ENCODE results near the gene RPL26. TPM values are rescaled to one million over a fixed set of nuclear protein-coding genes. Genes with fewer than 3 reads are reported as not detected.

Gene RPL26
- total RNA-seq, 1 donor from 2014 or later = 10,136 TPM

DNA sequence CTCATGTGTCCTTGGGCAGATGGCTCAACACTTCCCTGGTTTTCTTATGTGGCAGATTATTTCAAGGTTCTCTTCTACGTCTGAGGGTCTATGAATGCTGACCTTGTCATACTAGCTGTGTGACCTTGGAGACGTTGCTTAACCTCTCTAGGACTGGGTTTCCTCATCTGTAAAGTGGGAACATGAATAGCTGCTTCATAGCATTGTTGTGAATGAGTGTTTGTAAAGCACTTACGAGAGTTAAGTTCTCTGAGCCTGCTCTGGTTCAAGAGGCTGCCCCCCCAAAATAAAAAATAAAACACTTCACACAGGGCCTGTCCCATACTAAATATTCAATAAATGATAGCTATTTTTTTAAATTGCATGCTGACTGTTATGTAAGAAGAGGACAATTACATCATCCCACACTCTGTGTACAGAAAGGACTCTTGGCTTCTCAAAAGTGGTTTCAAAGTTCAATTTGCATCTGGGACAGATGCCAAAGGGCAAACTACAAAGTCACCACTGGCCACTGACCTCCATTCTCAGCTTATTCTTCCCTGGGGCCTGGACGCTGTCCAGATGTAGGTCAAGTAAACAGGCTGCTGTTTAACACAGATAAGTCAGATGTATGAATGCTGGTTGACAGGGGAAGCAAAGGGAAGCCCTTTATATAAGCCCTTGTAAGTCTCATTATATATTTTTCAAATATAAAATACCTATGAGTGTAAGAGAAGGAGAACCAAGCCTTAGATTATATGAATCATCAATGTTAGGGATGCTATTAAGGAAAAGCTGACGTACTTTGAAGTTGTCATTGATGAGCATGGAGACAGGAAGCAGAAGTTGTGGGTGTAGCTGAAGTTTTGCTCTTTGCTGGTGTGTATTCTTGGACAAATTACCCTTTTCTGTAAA, 37.3 kb upstream of the RPL26 start:
- H3K4me3 ChIP-seq (ENCODE audit: low read depth, low read length) = no peak overlapping the region
- TF ChIP-seq, protein P1, sequence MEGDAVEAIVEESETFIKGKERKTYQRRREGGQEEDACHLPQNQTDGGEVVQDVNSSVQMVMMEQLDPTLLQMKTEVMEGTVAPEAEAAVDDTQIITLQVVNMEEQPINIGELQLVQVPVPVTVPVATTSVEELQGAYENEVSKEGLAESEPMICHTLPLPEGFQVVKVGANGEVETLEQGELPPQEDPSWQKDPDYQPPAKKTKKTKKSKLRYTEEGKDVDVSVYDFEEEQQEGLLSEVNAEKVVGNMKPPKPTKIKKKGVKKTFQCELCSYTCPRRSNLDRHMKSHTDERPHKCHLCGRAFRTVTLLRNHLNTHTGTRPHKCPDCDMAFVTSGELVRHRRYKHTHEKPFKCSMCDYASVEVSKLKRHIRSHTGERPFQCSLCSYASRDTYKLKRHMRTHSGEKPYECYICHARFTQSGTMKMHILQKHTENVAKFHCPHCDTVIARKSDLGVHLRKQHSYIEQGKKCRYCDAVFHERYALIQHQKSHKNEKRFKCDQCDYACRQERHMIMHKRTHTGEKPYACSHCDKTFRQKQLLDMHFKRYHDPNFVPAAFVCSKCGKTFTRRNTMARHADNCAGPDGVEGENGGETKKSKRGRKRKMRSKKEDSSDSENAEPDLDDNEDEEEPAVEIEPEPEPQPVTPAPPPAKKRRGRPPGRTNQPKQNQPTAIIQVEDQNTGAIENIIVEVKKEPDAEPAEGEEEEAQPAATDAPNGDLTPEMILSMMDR (IDR thresholded peaks at IDR 0.05; ENCODE audit: insufficient read depth, low read length, severe bottlenecking) = no peak
- no peak for FAIRE-seq

GRCh38 chr17:8419305-8419704, 36.3 kb upstream of the RPL26 start:
- H3K27me3 ChIP-seq (ENCODE audit: control insufficient read depth, insufficient read depth, low read length) = no peaks in the 10 kb centered on the region
- no peak overlapping the region for H3K4me3 ChIP-seq (ENCODE audit: low read depth, low read length)
- no peaks in the 10 kb centered on the region for H3K36me3 ChIP-seq (ENCODE audit: control insufficient read depth, insufficient read depth, low read length)
- TF ChIP-seq, protein P1 (IDR thresholded peaks at IDR 0.05; ENCODE audit: insufficient read depth, low read length, severe bottlenecking) = no peak
- DNase-seq (ENCODE audit: low read depth) = no peak
- FAIRE-seq = no peak

More for the DNA sequence above, 37.3 kb upstream of the RPL26 start:
- Histone ChIP-seq H3K27me3 (ENCODE audit: control insufficient read depth, insufficient read depth, low read length) (no peaks in the 10 kb centered on the region), H3K36me3 (ENCODE audit: control insufficient read depth, insufficient read depth, low read length) (no peaks in the 10 kb centered on the region)
- peak; percentile 11 for DNase-seq (ENCODE audit: low read depth)

DNA sequence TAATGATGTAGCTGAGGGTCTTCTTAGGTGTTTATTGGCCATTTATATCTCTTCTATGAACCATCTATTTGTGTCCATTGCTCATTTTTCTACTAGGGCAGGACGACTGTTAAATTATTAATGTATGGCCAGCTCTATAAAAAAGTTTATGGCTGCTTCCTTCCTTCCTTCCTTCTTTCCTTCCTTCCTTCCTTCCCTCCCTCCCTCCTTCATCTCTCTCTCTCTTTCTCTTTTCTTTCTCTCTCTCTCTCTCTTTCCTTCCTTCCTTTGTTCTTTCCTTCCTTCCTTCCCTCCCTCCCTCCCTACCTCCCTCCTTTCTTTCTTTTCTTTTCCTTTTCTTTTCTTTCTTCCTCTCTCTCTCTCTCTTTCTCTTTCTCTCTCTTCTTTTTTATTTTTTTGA, 35.5 kb upstream of the RPL26 start:
- no peak overlapping the region for H3K4me3 ChIP-seq (ENCODE audit: low read depth, low read length)
- H3K36me3 ChIP-seq (ENCODE audit: control insufficient read depth, insufficient read depth, low read length) = no peaks in the 10 kb centered on the region
- DNase-seq (ENCODE audit: low read depth) = no peak
- FAIRE-seq = no peak
- TF ChIP-seq, protein P1 (IDR thresholded peaks at IDR 0.05; ENCODE audit: insufficient read depth, low read length, severe bottlenecking) = no peak
- no peaks in the 10 kb centered on the region for H3K27me3 ChIP-seq (ENCODE audit: control insufficient read depth, insufficient read depth, low read length)

GRCh38 chr17:8417806-8418205, 34.8 kb upstream of the RPL26 start:
- H3K27me3 ChIP-seq (ENCODE audit: control insufficient read depth, insufficient read depth, low read length) = no peaks in the 10 kb centered on the region
- DNase-seq (ENCODE audit: low read depth) (peak; percentile 63), FAIRE-seq (peak; percentile 83)
- TF ChIP-seq, protein P1 (IDR thresholded peaks at IDR 0.05; ENCODE audit: insufficient read depth, low read length, severe bottlenecking) = no peak
- no peaks in the 10 kb centered on the region for H3K36me3 ChIP-seq (ENCODE audit: control insufficient read depth, insufficient read depth, low read length)
- no peak overlapping the region for H3K4me3 ChIP-seq (ENCODE audit: low read depth, low read length)

- DNase-seq (ENCODE audit: low read depth) (no peak), FAIRE-seq (no peak)
- no peaks in the 10 kb centered on the region for H3K36me3 ChIP-seq (ENCODE audit: control insufficient read depth, insufficient read depth, low read length)
- TF ChIP-seq, protein P1 (IDR thresholded peaks at IDR 0.05; ENCODE audit: insufficient read depth, low read length, severe bottlenecking) = no peak
- no peak overlapping the region for H3K4me3 ChIP-seq (ENCODE audit: low read depth, low read length)
- no peaks in the 10 kb centered on the region for H3K27me3 ChIP-seq (ENCODE audit: control insufficient read depth, insufficient read depth, low read length)
Measured at GRCh38 chr17:8413938-8414337, 30.9 kb upstream of the RPL26 start.
